Heart left ventricle (tissue), 13 donors: ENCODE data around the gene YTHDC1.

Source experiments
- POLR2A ChIP-seq, 2 donors: fragments of 450-650 bp; IDR thresholded peaks; one replicate each; pipeline ENCODE4 v1.6.1; 2017; ENCODE audit warnings: antibody characterized with exemption in 2 of 2, mild to moderate bottlenecking in 2 of 2, moderate library complexity in 2 of 2
- TF ChIP-seq, protein P1 (sequence below), 12 donors: fragments of 200-600 bp; sonication (generic) in 4 of 12; IDR thresholded peaks; one replicate each; pipeline versions ENCODE4 v1.5.0 to v1.8.0; 2018 to 2022; ENCODE audit warnings: antibody characterized with exemption in 12 of 12, mild to moderate bottlenecking in 5 of 12
- donor health status: ischemic (EF 13 %, LVEDD 7.1; RV severe dilation, severe dysfunction).
- donor health status: DM: no; HTN: yes; CAD: no.
- donor health status: DM: no; HTN: no; CAD: no.
- donor health status: ischemic (EF 25% LVEDD 6.9; RV normal size, moderate dysfunction).
- donor health status: ischemic (EF 25% LVEDD 5.7; RV mildly dilated, moderate dysfunction).
- donor health status: ischemic (EF 35%, LVEDD 5.7; RV mildly dilated, moderate dysfunction).
- donor health status: nonischemic (EF 11% LVEDD 7.7; RV severe dilation, severe dysfunction).
- donor health status: DM: yes; HTN: yes; CAD: no.
- donor health status: PGD.
- donor health status: ischemic (EF 29% LVEDD 5.4; RV normal size, mild dysfunction).
- donor health status: nonischemic (EF 23%, LVEDD 6.1; RV moderate dilation, normal function).

DNA sequence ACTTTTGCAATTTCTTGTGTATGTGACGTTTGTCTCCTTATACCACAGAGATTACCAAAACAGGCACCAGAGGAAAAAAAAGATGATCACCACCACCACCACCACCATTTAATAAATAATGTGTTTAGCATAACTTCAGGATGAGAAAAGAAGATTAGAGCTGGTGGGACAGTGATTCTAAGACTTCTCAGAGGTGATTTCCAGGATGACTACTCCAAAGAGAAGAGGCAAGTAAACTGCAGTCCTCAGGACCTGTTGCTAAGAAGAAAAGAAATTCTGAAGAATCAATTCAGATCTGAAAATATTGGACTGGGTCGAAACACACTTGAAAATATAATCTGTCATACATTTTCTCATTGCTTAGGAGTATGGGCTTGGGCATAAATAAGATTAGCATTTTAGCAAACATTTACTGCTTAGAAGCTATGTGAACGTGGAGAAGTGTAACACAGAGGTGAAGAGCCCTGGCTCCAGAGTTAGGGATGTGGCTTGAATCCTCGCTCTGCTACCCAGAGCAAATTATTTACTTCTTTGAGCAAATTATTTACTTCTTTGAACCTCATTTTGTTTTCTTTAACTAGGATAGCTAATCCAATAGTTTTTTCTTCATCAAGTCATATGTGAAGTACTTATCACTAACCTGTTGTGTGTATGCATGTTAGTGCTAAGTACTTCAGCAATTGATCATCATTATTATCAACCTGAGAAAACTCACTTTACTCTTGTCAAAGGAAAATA lies 10.5 kb upstream of the YTHDC1 start:
- TF ChIP-seq, protein P1, sequence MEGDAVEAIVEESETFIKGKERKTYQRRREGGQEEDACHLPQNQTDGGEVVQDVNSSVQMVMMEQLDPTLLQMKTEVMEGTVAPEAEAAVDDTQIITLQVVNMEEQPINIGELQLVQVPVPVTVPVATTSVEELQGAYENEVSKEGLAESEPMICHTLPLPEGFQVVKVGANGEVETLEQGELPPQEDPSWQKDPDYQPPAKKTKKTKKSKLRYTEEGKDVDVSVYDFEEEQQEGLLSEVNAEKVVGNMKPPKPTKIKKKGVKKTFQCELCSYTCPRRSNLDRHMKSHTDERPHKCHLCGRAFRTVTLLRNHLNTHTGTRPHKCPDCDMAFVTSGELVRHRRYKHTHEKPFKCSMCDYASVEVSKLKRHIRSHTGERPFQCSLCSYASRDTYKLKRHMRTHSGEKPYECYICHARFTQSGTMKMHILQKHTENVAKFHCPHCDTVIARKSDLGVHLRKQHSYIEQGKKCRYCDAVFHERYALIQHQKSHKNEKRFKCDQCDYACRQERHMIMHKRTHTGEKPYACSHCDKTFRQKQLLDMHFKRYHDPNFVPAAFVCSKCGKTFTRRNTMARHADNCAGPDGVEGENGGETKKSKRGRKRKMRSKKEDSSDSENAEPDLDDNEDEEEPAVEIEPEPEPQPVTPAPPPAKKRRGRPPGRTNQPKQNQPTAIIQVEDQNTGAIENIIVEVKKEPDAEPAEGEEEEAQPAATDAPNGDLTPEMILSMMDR (IDR thresholded peaks at IDR 0.05): no peak
- TF ChIP-seq POLR2A (IDR thresholded peaks at IDR 0.05): no peak
